ENCODE results near the gene TMEM219.

Gene TMEM219

DNA sequence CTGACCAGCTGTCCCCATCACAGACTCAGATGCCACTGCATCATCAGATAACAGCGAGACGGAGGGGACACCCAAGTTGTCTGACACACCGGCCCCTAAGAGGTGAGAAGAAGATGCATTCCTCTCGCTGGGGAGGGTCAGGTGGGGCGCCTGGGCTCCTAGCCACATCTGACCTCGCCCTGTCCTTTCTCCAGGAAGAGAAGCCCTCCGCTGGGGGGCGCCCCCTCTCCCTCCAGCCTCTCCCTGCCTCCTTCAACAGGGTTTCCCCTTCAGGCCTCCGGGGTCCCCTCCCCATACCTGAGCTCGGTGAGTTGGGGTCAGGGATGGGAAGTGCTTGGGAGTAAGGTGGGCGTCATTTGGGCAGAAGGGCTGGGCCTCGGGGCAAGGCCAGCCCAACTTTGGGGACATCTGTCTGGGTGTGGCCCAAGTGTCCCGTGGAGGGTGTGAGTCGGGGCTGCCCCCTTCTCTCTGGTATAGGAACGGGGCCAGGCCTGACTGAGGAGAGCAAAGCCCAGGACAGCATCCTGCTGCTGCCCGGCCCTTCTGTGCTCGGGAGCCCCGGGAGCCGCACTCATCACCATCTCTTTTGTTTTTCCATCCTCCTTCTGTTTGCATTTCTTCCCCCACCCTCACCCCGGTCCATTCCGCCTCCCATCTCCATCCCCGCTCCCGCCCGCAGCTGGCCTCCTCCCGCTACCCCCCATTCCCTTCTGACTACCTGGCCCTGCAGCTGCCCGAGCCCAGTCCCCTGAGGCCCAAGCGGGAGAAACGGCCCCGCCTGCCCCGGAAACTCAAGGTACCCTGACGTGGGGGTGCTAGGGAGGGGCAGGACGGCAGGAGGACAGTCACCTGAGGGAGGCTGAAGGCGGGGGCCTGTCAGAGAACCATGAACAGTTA lies 39.1 kb downstream of the TMEM219 start:
- TF ChIP-seq, protein P1, sequence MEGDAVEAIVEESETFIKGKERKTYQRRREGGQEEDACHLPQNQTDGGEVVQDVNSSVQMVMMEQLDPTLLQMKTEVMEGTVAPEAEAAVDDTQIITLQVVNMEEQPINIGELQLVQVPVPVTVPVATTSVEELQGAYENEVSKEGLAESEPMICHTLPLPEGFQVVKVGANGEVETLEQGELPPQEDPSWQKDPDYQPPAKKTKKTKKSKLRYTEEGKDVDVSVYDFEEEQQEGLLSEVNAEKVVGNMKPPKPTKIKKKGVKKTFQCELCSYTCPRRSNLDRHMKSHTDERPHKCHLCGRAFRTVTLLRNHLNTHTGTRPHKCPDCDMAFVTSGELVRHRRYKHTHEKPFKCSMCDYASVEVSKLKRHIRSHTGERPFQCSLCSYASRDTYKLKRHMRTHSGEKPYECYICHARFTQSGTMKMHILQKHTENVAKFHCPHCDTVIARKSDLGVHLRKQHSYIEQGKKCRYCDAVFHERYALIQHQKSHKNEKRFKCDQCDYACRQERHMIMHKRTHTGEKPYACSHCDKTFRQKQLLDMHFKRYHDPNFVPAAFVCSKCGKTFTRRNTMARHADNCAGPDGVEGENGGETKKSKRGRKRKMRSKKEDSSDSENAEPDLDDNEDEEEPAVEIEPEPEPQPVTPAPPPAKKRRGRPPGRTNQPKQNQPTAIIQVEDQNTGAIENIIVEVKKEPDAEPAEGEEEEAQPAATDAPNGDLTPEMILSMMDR (conservative IDR thresholded peaks at IDR 0.05): no peak
- no peak for TF ChIP-seq ZFX (IDR thresholded peaks at IDR 0.05)
- H3K27ac ChIP-seq: no peak overlapping the region

DNA sequence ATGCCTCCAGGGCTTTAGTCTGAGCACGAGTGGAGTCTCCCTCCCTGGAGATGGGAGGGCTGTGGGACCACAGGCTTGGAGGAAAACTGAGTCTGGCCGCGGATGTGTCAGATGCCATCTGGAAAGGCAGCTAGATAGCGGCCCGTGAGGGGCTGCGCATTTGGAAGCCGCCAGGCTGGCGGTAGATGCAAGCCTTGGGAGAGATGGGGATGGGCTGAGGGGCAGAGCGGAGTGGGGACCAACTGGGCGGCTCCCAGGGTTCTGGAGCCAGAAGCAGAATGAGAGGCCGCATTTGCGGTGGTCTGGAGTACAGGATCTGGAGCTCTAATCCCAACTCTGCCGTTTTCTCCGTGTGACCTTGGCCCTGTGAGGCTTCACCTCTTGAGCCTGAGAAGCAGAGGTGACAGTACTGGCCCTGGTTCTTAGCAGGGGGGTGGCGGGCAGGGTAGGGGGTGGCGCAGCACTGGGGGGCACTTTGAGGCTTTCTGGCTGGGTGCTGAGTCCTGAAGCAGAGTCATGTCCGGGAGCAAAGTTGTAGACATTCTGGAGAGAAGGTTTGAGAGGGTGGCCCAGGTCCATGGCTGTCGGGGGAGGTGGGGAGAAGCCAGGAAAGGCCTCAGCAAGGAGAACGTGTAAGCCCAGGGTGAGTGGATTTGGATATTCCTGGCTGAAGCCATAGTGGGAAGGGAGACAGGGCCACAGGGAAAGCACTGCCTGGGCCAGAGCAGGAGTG lies 40.9 kb downstream of the TMEM219 start:
- TF ChIP-seq, protein P1 (conservative IDR thresholded peaks at IDR 0.05): no peak
- TF ChIP-seq ZFX (IDR thresholded peaks at IDR 0.05): no peak
- H3K27ac ChIP-seq: no peak overlapping the region

DNA sequence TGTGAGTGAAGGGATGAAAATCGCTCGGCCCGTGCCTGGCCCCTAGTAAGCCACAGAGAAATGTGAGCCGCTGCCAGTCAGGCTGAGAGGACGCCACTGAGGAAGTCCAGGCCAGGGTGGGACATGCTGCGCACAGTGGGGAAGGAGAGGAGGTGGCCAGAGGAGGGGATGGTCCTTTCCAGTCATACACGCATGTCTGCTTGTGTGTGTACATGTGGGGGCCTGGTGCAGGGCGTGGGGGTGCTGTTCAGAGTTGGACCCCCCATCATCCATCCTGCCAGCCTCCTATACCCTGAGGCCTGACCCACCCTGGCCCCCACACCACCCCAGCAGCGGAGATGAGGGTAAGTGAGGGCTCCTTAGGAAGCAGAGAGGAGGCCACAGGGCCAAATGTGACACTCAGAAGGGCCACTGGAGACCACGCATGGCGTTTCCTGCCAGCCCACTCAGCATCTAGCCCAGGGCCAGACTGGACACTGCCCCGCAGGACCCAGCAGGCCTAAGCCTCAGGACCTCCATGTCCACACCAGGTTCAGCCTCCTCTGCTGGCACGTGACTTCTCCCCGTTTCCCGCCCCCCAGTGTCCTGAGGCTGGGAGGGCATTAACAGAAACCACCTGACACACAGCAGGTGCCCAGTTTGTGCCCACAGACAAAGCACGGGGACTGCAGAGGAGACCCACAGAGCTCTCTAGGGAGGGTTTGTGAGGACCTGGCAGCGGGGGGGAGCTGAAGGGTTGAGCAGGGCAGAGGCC lies 42.0 kb downstream of the TMEM219 start:
- H3K27ac ChIP-seq: no peak overlapping the region
- TF ChIP-seq ZFX (IDR thresholded peaks at IDR 0.05): no peak
- TF ChIP-seq, protein P1 (conservative IDR thresholded peaks at IDR 0.05): no peak

DNA sequence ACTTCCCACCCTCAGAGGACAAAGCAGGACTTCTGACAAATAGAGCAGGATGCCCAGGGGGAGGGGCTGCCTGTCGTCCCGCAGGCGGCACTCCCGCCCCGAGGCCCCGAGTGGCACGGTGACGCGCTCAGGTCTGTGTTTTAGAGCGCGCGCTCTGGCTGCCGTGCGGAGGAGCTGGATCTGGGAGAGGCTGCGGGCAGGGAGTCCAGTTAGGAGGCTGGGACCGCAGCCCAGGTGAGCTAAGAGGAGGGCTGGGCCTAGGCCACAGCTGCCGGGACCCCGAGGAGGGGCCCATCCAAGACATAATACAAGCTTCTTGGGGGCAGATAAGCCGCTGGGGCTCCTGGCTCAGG lies 42.5 kb downstream of the TMEM219 start:
- TF ChIP-seq, protein P1 (conservative IDR thresholded peaks at IDR 0.05): no peak
- TF ChIP-seq ZFX (IDR thresholded peaks at IDR 0.05): no peak
- no peak overlapping the region for H3K27ac ChIP-seq

DNA sequence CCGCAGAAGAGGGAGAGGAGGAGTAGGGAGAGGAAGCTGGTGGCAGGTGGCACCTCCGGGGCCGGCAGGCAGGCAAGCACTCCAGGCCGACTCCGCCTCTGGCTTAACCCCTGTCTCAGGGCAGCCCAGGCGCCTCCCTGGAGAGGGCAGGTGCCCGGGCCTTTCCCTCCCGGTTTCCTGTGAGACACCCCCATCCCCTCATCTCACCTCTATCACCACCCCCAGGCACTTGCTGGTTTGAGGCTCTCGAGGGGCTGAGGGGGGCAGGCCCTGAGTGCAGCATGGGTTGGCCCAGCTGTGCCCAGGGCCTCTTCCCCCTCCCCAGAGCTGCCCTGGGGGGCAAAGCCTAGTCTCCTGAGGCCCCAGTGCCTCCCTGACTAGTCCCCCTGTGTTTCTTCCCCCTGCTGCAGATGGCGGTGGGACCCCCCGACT lies 42.9 kb downstream of the TMEM219 start:
- H3K27ac ChIP-seq: no peak overlapping the region

GRCh38 chr16:30005341-30006094 lies 43.6 kb downstream of the TMEM219 start:
- TF ChIP-seq, protein P1 (conservative IDR thresholded peaks at IDR 0.05): peak; percentile 85
- no peak for TF ChIP-seq ZFX (IDR thresholded peaks at IDR 0.05)
- H3K27ac ChIP-seq: no peak overlapping the region

More for the DNA sequence above, 42.9 kb downstream of the TMEM219 start:
- TF ChIP-seq, protein P1 (conservative IDR thresholded peaks at IDR 0.05): no peak
- TF ChIP-seq ZFX (IDR thresholded peaks at IDR 0.05): no peak
